Right atrium auricular region (tissue), 2 donors: ENCODE results near the gene DYNLT4. TPM values are rescaled to one million over a fixed set of nuclear protein-coding genes. Genes with fewer than 3 reads are reported as not detected.

Experiments
- DNase-seq: peaks from one replicate; pipeline ENCODE4 v3.0.0-alpha.2; 2019; ENCODE audit warnings: low spot score
- H3K27ac ChIP-seq, 2 donors: fragments of 200-600 bp; sonication (generic); 1 replicate in 1 of 2; 2 replicates in 1 of 2; pipeline ENCODE4 v1.5.1; 2016 to 2019
- H3K27me3 ChIP-seq, 2 donors: fragments of 200-600 bp; sonication (generic); one replicate each; pipeline versions ENCODE4 v1.5.1 to v1.6.0; 2017 to 2019
- H3K36me3 ChIP-seq: fragments of 200-600 bp; sonication (generic); one replicate; pipeline ENCODE4 v1.5.1; 2016
- H3K4me1 ChIP-seq, 2 donors: fragments of 200-600 bp; sonication (generic); one replicate each; pipeline versions ENCODE4 v1.5.1 to v1.6.0; 2017 to 2019
- H3K4me3 ChIP-seq, 2 donors: fragments of 200-600 bp; sonication (generic); 1 replicate in 1 of 2; 2 replicates in 1 of 2; pipeline ENCODE4 v1.5.1; 2017 to 2019; ENCODE audit warnings: mild to moderate bottlenecking in 1 of 2, moderate library complexity in 1 of 2
- H3K9me3 ChIP-seq, 2 donors: fragments of 200-600 bp; sonication (generic); one replicate each; pipeline ENCODE4 v1.5.1; 2019
- CTCF ChIP-seq, 2 donors: fragments of 200-600 bp; sonication (generic); IDR thresholded peaks; one replicate each; pipeline ENCODE4 v1.5.1; 2019; ENCODE audit warnings: antibody characterized with exemption in 2 of 2
- total RNA-seq, 2 donors: library from RNA; depleted of rRNA; stranded (reverse); fragments of >200 nt; gene quantifications; one replicate each; pipeline ENCODE4 v1.1.0, GENCODE V29; 2016

Gene DYNLT4
- 1 to 10 TPM in 1 of 2 donors, not detected in 1; 2.4 TPM for total RNA-seq

- Histone ChIP-seq H3K4me1 (peaks cover 0 to 96% of the 10 kb centered on the region in 2 donors), H3K27ac (peak within 1 kb of the TSS; percentile 94 to 96), H3K27me3 (no peaks in the 10 kb centered on the region), H3K9me3 (no peaks in the 10 kb centered on the region), H3K4me3 (peak within 1 kb of the TSS in 1 of 2 donors; percentile 38), H3K36me3 (peaks cover 44% of the 10 kb centered on the region)
- no peak for TF ChIP-seq CTCF (IDR thresholded peaks at IDR 0.05)
- no peak for DNase-seq
Measured at GRCh38 chr1:44806704-44807363, at the start of gene DYNLT4. DYNLT4 (minus strand) TSS chr1:44807351; CDS start chr1:44806668, 683 bp downstream.

- no peak for DNase-seq
- H3K27ac ChIP-seq = no peak overlapping the region
- peaks cover 13% of the 10 kb centered on the region for H3K36me3 ChIP-seq
- no peak for TF ChIP-seq CTCF (IDR thresholded peaks at IDR 0.05)
- no peaks in the 10 kb centered on the region for H3K27me3 ChIP-seq
- no peaks in the 10 kb centered on the region for H3K9me3 ChIP-seq
- no peaks in the 10 kb centered on the region for H3K4me1 ChIP-seq
- H3K4me3 ChIP-seq = no peak overlapping the region
Measured at GRCh38 chr1:44855742-44856141, 48.6 kb upstream of the DYNLT4 start.

GRCh38 chr1:44854970-44855369, 47.8 kb upstream of the DYNLT4 start:
- H3K27ac ChIP-seq = no peak overlapping the region
- no peaks in the 10 kb centered on the region for H3K4me1 ChIP-seq
- TF ChIP-seq CTCF (IDR thresholded peaks at IDR 0.05) = no peak
- H3K36me3 ChIP-seq = peaks cover 20% of the 10 kb centered on the region
- H3K4me3 ChIP-seq = no peak overlapping the region
- H3K27me3 ChIP-seq = no peaks in the 10 kb centered on the region
- DNase-seq = no peak
- H3K9me3 ChIP-seq = no peaks in the 10 kb centered on the region

GRCh38 chr1:44853201-44853600, 46.0 kb upstream of the DYNLT4 start:
- Histone ChIP-seq H3K27ac (no peak overlapping the region), H3K4me1 (peaks cover 0 to 14% of the 10 kb centered on the region in 2 donors), H3K36me3 (peaks cover 20% of the 10 kb centered on the region), H3K4me3 (no peak overlapping the region), H3K9me3 (no peaks in the 10 kb centered on the region), H3K27me3 (no peaks in the 10 kb centered on the region)
- TF ChIP-seq CTCF (IDR thresholded peaks at IDR 0.05) = no peak
- no peak for DNase-seq

- peaks cover 9% of the 10 kb centered on the region for H3K36me3 ChIP-seq
- no peak overlapping the region for H3K27ac ChIP-seq
- H3K27me3 ChIP-seq = no peaks in the 10 kb centered on the region
- no peak overlapping the region for H3K4me3 ChIP-seq
- no peak for DNase-seq
- H3K9me3 ChIP-seq = no peaks in the 10 kb centered on the region
- peaks cover 0 to 14% of the 10 kb centered on the region in 2 donors for H3K4me1 ChIP-seq
- TF ChIP-seq CTCF (IDR thresholded peaks at IDR 0.05) = no peak
Measured at GRCh38 chr1:44851308-44851707, 44.2 kb upstream of the DYNLT4 start.
